ENCODE data around the gene DOC2A. TPM values are rescaled to one million over a fixed set of nuclear protein-coding genes. Genes with fewer than 3 reads are reported as not detected.

The DOC2A gene
- total and polyA plus RNA-seq, 2 donors (not counting 3 experiments of a cell fraction or from before 2014, with no cell fraction given) = 0.60 to 0.63 TPM

GRCh38 chr16:29990034-29990433 lies 20.8 kb downstream of the DOC2A start:
- H3K9ac ChIP-seq (replicated peaks; ENCODE audit: extremely low read depth, insufficient read depth, low read length) = no peak overlapping the region
- no peak for TF ChIP-seq MYC (IDR thresholded peaks at IDR 0.05; ENCODE audit: low read depth, low read length)
- no peak for TF ChIP-seq CTCF (IDR thresholded peaks at IDR 0.05; ENCODE audit: extremely low read depth in 1 of 2, insufficient read depth in 1 of 2, low read depth in 1 of 2, low read length in 2 of 2)
- TF ChIP-seq GATA2 (IDR thresholded peaks at IDR 0.05; ENCODE audit: insufficient read depth, insufficient read length, low read depth, low read length) = no peak
- no peak for TF ChIP-seq POLR2AphosphoS5 (IDR thresholded peaks at IDR 0.05; ENCODE audit: insufficient read depth, low read depth, low read length)
- TF ChIP-seq FOS (IDR thresholded peaks at IDR 0.05; ENCODE audit: borderline replicate concordance, insufficient read depth, low read length) = no peak
- no peak for TF ChIP-seq EZH2 (IDR thresholded peaks at IDR 0.05; ENCODE audit: borderline replicate concordance, low read depth, low read length, severe bottlenecking)
- no peak for TF ChIP-seq JUN (IDR thresholded peaks at IDR 0.05; ENCODE audit: borderline replicate concordance, insufficient read depth, insufficient read length, low read depth)
- no peak for TF ChIP-seq MAX (IDR thresholded peaks at IDR 0.05; ENCODE audit: insufficient read depth, insufficient read length)
- TF ChIP-seq POLR2A (IDR thresholded peaks at IDR 0.05; ENCODE audit: low read depth, low read length) = no peak
- ChIA-PET CTCF (interaction anchor here (1.4 kb wide), 1 partner anchor 142 kb away, joined by 3 read pairs; no protein-coding TSS in a partner anchor), POLR2A (no interaction called here)
- peaks cover 24 to 73% of the 10 kb centered on the region in 2 experiments for H3K36me3 ChIP-seq (ENCODE audit: control insufficient read depth in 2 of 2, extremely low read depth in 1 of 2, insufficient read depth in 2 of 2, low read length in 2 of 2)
- H3K9me1 ChIP-seq (replicated peaks; ENCODE audit: control insufficient read depth, extremely low read depth, insufficient read depth, low read length) = no peaks in the 10 kb centered on the region
- intact Hi-C loops (cut with micrococcal nuclease) = no loop called here
- BruUV-seq (replicated peaks) = no TSS peak
- H3K4me3 ChIP-seq (replicated peaks in 1 of 3; ENCODE audit: insufficient read depth in 1 of 3, low read depth in 1 of 3, low read length in 3 of 3) = no peak overlapping the region
- FAIRE-seq (no peak), DNase-seq (ENCODE audit: low read depth, low spot score) (no peak)
- no peaks in the 10 kb centered on the region for H4K20me1 ChIP-seq (replicated peaks; ENCODE audit: control insufficient read depth, extremely low read depth, insufficient read depth, low read length)
- H3K4me2 ChIP-seq (ENCODE audit: insufficient read depth, low read length) = no peak overlapping the region
- no peak overlapping the region for H2AFZ ChIP-seq (ENCODE audit: low read depth, low read length)
- no peaks in the 10 kb centered on the region for H3K9me3 ChIP-seq (replicated peaks; ENCODE audit: control insufficient read depth, insufficient read depth, low read length)
- dilution Hi-C loops (cut with MboI; ENCODE audit: extremely low pct_ligation_motif_present, low sequenced_read_pairs) = loop anchor here (10.0 kb wide), 1 partner anchor 185 kb away; the partner anchor contains the start of gene MAZ
- H3K27ac ChIP-seq (ENCODE audit: insufficient read depth, low read depth, low read length) = no peak overlapping the region
- H3K79me2 ChIP-seq (ENCODE audit: control insufficient read depth, insufficient read depth, low read length) = no peaks in the 10 kb centered on the region
- H3K27me3 ChIP-seq (ENCODE audit: control insufficient read depth in 2 of 2, insufficient read depth in 2 of 2, low read length in 2 of 2) = no peaks in the 10 kb centered on the region
- H3K4me1 ChIP-seq (ENCODE audit: control insufficient read depth, extremely low read depth, insufficient read depth, low read length) = peaks cover 10% of the 10 kb centered on the region

Data from endothelial cell of umbilical vein (primary cell).